ENCODE results near the gene ARPC5.

The ARPC5 gene

GRCh38 chr1:183584147-183584546, 51.4 kb downstream of the ARPC5 start:
- Histone ChIP-seq H3K27ac (ENCODE audit: low read depth, low read length, poor library complexity, severe bottlenecking) (no peak overlapping the region), H3K27me3 (ENCODE audit: insufficient read depth, low read length) (no peaks in the 10 kb centered on the region), H3F3A (ENCODE audit: insufficient read depth, low read length) (no peaks in the 10 kb centered on the region), H3K79me2 (ENCODE audit: insufficient read depth, low read length) (no peaks in the 10 kb centered on the region), H3K4me3 (ENCODE audit: low read depth, low read length, poor library complexity, severe bottlenecking) (no peak overlapping the region), H3K9ac (ENCODE audit: low read length) (no peak overlapping the region), H3K4me1 (ENCODE audit: insufficient read depth, low read length, severe bottlenecking) (no peaks in the 10 kb centered on the region), H3K36me3 (ENCODE audit: insufficient read depth, low read length) (no peaks in the 10 kb centered on the region), H3K4me2 (ENCODE audit: low read length) (no peak overlapping the region), H3K9me2 (ENCODE audit: low read depth, low read length) (no peaks in the 10 kb centered on the region), H3K9me3 (ENCODE audit: low read length) (no peaks in the 10 kb centered on the region), H2AFZ (ENCODE audit: low read length) (no peak overlapping the region), H4K20me1 (ENCODE audit: insufficient read depth, low read length) (no peaks in the 10 kb centered on the region)
- TF ChIP-seq EZH2 (IDR thresholded peaks at IDR 0.05; ENCODE audit: borderline replicate concordance, low read length) (no peak), CTCF (IDR thresholded peaks at IDR 0.05; ENCODE audit: low read length) (no peak)

- Histone ChIP-seq H3K9me2 (ENCODE audit: low read depth, low read length) (no peaks in the 10 kb centered on the region), H3K79me2 (ENCODE audit: insufficient read depth, low read length) (no peaks in the 10 kb centered on the region), H3K4me1 (ENCODE audit: insufficient read depth, low read length, severe bottlenecking) (no peaks in the 10 kb centered on the region), H4K20me1 (ENCODE audit: insufficient read depth, low read length) (no peaks in the 10 kb centered on the region), H3K27ac (ENCODE audit: low read depth, low read length, poor library complexity, severe bottlenecking) (no peak overlapping the region), H3K4me2 (ENCODE audit: low read length) (no peak overlapping the region), H3K9ac (ENCODE audit: low read length) (no peak overlapping the region), H3K9me3 (ENCODE audit: low read length) (no peaks in the 10 kb centered on the region), H3F3A (ENCODE audit: insufficient read depth, low read length) (no peaks in the 10 kb centered on the region), H3K27me3 (ENCODE audit: insufficient read depth, low read length) (no peaks in the 10 kb centered on the region), H2AFZ (ENCODE audit: low read length) (no peak overlapping the region), H3K36me3 (ENCODE audit: insufficient read depth, low read length) (no peaks in the 10 kb centered on the region), H3K4me3 (ENCODE audit: low read depth, low read length, poor library complexity, severe bottlenecking) (no peak overlapping the region)
- TF ChIP-seq EZH2 (IDR thresholded peaks at IDR 0.05; ENCODE audit: borderline replicate concordance, low read length): no peak
- TF ChIP-seq CTCF (IDR thresholded peaks at IDR 0.05; ENCODE audit: low read length): no peak
These were observed 52.1 kb downstream of the ARPC5 start for GRCh38 chr1:183583466-183583865.

- Histone ChIP-seq H3K36me3 (ENCODE audit: insufficient read depth, low read length) (no peaks in the 10 kb centered on the region), H3K4me3 (ENCODE audit: low read depth, low read length, poor library complexity, severe bottlenecking) (no peak overlapping the region), H3K4me1 (ENCODE audit: insufficient read depth, low read length, severe bottlenecking) (no peaks in the 10 kb centered on the region), H2AFZ (ENCODE audit: low read length) (no peak overlapping the region), H4K20me1 (ENCODE audit: insufficient read depth, low read length) (no peaks in the 10 kb centered on the region), H3K4me2 (ENCODE audit: low read length) (no peak overlapping the region), H3K27ac (ENCODE audit: low read depth, low read length, poor library complexity, severe bottlenecking) (no peak overlapping the region), H3F3A (ENCODE audit: insufficient read depth, low read length) (no peaks in the 10 kb centered on the region), H3K9me2 (ENCODE audit: low read depth, low read length) (no peaks in the 10 kb centered on the region), H3K79me2 (ENCODE audit: insufficient read depth, low read length) (no peaks in the 10 kb centered on the region), H3K9ac (ENCODE audit: low read length) (no peak overlapping the region), H3K27me3 (ENCODE audit: insufficient read depth, low read length) (no peaks in the 10 kb centered on the region), H3K9me3 (ENCODE audit: low read length) (no peaks in the 10 kb centered on the region)
- TF ChIP-seq CTCF (IDR thresholded peaks at IDR 0.05; ENCODE audit: low read length): no peak
- no peak for TF ChIP-seq EZH2 (IDR thresholded peaks at IDR 0.05; ENCODE audit: borderline replicate concordance, low read length)
These were observed 53.4 kb downstream of the ARPC5 start for GRCh38 chr1:183582021-183582713.

Measured in OCI-LY1 (cell line).